BJ (cell line): ENCODE results near the gene SMAD9. TPM values are rescaled to one million over a fixed set of nuclear protein-coding genes. Genes with fewer than 3 reads are reported as not detected.

Experiments
- CTCF ChIA-PET: fragments of 350-600 bp; formaldehyde crosslinking; extraction: SDS; loops from one replicate; lab custom pipeline; 2021; ENCODE audit warnings: antibody characterized with exemption, inconsistent platforms; lab: Yijun Ruan, JAX
- POLR2A ChIA-PET: fragments of 300-600 bp; sonication (Branson Sonifier 250); formaldehyde crosslinking; extraction: SDS; loops from one replicate; lab custom pipeline; 2021; ENCODE audit warnings: antibody characterized with exemption; lab: Charles Lee
- DNase-seq: peaks from one replicate; pipeline ENCODE4 v3.0.0-alpha.2; 2011; ENCODE audit warnings: low read depth
- H3K27me3 ChIP-seq: 2 replicates; pipeline ENCODE4 v1.6.0; 2011; ENCODE audit warnings: low read length; ENCODE audit not compliant: control insufficient read depth, insufficient read depth
- H3K36me3 ChIP-seq: 2 replicates; pipeline ENCODE4 v1.5.1; 2011; ENCODE audit warnings: low read length; ENCODE audit not compliant: control insufficient read depth, insufficient read depth
- H3K4me3 ChIP-seq: 2 replicates; pipeline ENCODE4 v1.5.1; 2011; ENCODE audit warnings: low read depth, mild to moderate bottlenecking, control low read depth, low read length
- polyA plus RNA-seq: library from polyadenylated mRNA; depleted of rRNA; stranded (reverse); fragments of >200 nt; gene quantifications from 2 replicates; pipeline ENCODE4 v1.2.3, GENCODE V29; 2011
- TF ChIP-seq, protein P1 (sequence below): IDR thresholded peaks from 2 replicates; pipeline ENCODE4 v1.5.1; 2011; ENCODE audit warnings: low read depth, mild to moderate bottlenecking, control low read depth, inconsistent platforms, low read length, moderate library complexity; ENCODE audit not compliant: insufficient read depth

SMAD9 gene
- polyA plus RNA-seq, 1 experiment, result 3.0 TPM

DNA sequence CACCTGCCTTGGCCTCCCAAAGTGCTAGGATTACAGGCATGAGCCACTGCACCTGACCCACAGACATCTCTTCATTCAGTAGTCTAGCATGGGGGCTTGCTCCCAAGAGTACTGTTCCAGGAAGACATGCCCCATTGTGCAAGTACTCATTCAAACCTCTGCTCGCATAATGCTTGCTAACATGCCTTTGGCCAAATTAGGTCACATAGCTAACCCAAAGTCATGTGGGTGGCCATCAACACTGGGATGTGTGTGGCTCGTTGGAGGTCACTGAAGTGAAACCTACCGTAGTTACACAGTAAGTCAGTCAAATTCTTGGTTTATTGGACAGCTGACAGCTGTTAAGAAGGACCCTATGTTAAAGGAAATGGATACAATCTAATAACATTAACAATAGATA lies 80.8 kb downstream of the SMAD9 start:
- ChIA-PET POLR2A (no interaction called here), CTCF (interaction anchor here (0.5 to 1.3 kb wide), 3 partner anchors 11 to 561 kb away, joined by 3 read pairs; no protein-coding TSS in a partner anchor)
- Histone ChIP-seq H3K36me3 (no peaks in the 10 kb centered on the region), H3K4me3 (no peak overlapping the region), H3K27me3 (no peaks in the 10 kb centered on the region)
- TF ChIP-seq, protein P1, sequence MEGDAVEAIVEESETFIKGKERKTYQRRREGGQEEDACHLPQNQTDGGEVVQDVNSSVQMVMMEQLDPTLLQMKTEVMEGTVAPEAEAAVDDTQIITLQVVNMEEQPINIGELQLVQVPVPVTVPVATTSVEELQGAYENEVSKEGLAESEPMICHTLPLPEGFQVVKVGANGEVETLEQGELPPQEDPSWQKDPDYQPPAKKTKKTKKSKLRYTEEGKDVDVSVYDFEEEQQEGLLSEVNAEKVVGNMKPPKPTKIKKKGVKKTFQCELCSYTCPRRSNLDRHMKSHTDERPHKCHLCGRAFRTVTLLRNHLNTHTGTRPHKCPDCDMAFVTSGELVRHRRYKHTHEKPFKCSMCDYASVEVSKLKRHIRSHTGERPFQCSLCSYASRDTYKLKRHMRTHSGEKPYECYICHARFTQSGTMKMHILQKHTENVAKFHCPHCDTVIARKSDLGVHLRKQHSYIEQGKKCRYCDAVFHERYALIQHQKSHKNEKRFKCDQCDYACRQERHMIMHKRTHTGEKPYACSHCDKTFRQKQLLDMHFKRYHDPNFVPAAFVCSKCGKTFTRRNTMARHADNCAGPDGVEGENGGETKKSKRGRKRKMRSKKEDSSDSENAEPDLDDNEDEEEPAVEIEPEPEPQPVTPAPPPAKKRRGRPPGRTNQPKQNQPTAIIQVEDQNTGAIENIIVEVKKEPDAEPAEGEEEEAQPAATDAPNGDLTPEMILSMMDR, result no peak
- DNase-seq, result no peak

DNA sequence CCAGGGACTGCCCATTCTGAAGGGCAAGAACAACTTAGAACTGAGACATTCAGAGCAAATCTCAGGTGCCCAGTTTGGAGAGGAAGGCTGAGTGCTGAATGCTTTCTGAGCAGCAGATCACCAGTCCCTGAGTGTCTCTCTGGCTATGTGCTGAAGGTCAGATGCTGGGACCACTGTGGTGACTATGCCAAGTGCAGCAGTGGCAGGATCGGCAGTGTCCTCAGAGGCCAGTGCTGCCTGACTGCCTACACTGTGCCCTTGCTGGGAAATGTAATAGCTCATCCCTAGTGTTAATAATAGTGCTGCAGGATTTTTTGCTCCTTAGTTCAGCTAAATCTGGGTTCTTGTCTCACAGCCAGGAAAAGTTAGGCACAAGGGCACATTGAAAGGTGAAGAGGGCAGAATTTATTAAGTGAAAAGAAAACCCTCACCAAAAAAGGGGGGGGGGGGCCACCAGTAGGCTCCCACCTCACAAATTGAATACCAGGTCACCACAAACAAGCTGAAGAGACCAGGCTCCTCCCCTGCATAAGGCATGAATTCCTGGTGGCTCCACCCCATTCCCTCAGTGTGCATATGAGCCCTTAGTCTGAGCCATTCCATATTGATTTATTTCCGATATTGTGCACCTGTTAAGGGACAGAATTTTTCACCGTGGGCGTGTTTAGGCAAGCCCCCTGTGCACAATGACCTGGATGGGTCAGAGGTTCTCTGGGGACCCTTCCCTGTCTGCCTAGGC lies 82.5 kb downstream of the SMAD9 start:
- Histone ChIP-seq H3K27me3 (no peaks in the 10 kb centered on the region), H3K4me3 (no peak overlapping the region), H3K36me3 (no peaks in the 10 kb centered on the region)
- DNase-seq, result no peak
- CTCF ChIA-PET, result interaction anchor here (0.7 to 1.3 kb wide), 2 partner anchors 12 to 102 kb away, joined by 3 read pairs; no protein-coding TSS in a partner anchor
- POLR2A ChIA-PET, result no interaction called here
- TF ChIP-seq, protein P1, result no peak

DNA sequence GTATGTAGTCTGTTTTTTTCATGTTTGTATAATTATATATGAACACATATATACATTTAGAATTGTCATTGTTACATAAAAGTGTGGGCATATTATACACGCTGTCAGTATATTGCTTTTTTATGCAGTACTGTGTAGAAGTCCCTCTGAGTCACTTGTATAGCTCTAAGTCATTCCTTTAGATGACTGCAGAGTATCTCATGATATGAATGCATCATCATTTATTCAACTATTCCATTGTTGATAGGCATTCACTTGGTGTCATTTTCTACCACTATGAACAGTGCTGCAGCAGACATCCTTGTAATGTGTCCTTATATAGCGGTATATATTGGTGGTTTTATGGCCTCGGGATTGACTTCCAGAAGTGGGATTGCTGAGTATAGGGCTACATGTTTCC lies 85.7 kb downstream of the SMAD9 start:
- ChIA-PET CTCF (no interaction called here), POLR2A (no interaction called here)
- H3K36me3 ChIP-seq, result no peaks in the 10 kb centered on the region; the same call in 1 of the 2 replicates
- no peak for DNase-seq
- H3K4me3 ChIP-seq, result no peak overlapping the region
- H3K27me3 ChIP-seq, result no peaks in the 10 kb centered on the region
- TF ChIP-seq, protein P1, result no peak

DNA sequence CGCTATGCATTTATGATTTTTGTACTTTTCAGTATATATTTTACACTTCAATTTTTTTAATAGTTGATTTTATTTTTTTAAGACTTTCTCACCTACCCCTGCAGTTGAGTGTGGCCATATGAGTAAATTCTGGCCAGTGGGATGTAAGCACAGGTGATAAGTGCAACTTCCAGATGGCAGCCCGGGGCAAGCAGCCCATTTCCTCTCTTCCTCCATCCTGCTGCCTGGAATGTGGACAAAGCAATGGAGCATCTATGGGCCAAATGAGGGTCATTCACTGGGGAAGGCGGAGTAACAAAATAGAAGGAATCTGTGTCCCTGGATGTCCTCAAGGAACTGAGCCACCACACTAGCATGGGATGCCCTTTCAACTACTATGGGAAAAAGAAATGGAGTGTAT lies 88.7 kb downstream of the SMAD9 start:
- no peaks in the 10 kb centered on the region; the same call in 1 of the 2 replicates for H3K36me3 ChIP-seq
- ChIA-PET CTCF (no interaction called here), POLR2A (no interaction called here)
- no peaks in the 10 kb centered on the region for H3K27me3 ChIP-seq
- DNase-seq, result no peak
- TF ChIP-seq, protein P1, result no peak
- no peak overlapping the region for H3K4me3 ChIP-seq

DNA sequence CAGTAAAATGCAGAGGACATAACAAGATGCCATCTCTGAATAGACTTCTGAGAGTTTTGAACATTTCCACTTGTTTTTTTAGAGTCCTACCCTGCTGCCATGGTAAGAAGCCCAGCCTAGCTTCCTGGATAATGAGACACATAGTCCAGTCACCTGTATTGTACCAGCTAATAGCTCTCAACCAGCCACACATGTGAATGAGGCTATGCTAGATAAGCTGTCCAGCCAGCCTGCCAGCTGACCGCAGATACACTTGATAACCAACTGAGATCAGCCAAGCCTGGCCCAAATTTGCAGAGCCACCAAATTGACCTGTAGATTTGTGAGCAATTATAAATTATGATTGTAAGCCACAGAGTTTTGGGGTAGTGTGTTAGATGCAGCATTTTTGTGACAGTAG lies 90.3 kb downstream of the SMAD9 start:
- POLR2A ChIA-PET, result no interaction called here
- CTCF ChIA-PET, result no interaction called here
- Histone ChIP-seq H3K27me3 (no peaks in the 10 kb centered on the region), H3K36me3 (no peaks in the 10 kb centered on the region; the same call in 1 of the 2 replicates), H3K4me3 (no peak overlapping the region)
- TF ChIP-seq, protein P1, result no peak
- no peak for DNase-seq
